Subcutaneous adipose tissue (tissue), 4 donors: ENCODE data around the gene SLC22A5. TPM values are rescaled to one million over a fixed set of nuclear protein-coding genes. Genes with fewer than 3 reads are reported as not detected.

Source experiments
- total RNA-seq, 4 donors: library from RNA; depleted of rRNA; stranded (reverse); fragments of >200 nt; gene quantifications; one replicate each; pipeline ENCODE4 v1.1.0, GENCODE V29; 2016
- TF ChIP-seq, protein P1 (sequence below): fragments of 450-650 bp; IDR thresholded peaks from one replicate; pipeline ENCODE4 v1.5.1; 2016; ENCODE audit warnings: low read depth, mild to moderate bottlenecking, control low read depth, antibody characterized with exemption, moderate library complexity

The SLC22A5 gene
- total RNA-seq, 4 donors from 2014 or later, result 5.6 to 8.2 (median 6.8) TPM

DNA sequence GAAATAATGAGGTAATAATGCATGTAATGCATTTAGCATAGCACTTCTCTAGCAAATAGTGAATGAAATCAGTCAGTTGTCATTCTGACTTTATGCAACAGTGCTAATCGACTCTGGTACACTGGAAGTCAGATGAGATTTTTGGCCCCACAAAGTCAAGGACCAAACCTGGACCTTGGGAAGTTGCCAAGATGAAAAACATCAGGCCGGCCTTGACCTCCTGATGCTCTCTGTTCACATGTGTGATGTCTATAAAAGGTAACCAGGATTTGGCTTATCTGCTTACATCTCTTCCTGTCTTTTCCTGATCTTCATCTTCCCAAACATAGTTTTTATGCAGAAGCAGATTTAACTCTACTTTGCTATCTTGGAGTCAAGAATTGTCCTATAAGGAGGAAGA lies 39.5 kb downstream of the SLC22A5 start:
- TF ChIP-seq, protein P1, sequence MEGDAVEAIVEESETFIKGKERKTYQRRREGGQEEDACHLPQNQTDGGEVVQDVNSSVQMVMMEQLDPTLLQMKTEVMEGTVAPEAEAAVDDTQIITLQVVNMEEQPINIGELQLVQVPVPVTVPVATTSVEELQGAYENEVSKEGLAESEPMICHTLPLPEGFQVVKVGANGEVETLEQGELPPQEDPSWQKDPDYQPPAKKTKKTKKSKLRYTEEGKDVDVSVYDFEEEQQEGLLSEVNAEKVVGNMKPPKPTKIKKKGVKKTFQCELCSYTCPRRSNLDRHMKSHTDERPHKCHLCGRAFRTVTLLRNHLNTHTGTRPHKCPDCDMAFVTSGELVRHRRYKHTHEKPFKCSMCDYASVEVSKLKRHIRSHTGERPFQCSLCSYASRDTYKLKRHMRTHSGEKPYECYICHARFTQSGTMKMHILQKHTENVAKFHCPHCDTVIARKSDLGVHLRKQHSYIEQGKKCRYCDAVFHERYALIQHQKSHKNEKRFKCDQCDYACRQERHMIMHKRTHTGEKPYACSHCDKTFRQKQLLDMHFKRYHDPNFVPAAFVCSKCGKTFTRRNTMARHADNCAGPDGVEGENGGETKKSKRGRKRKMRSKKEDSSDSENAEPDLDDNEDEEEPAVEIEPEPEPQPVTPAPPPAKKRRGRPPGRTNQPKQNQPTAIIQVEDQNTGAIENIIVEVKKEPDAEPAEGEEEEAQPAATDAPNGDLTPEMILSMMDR, result no peak

DNA sequence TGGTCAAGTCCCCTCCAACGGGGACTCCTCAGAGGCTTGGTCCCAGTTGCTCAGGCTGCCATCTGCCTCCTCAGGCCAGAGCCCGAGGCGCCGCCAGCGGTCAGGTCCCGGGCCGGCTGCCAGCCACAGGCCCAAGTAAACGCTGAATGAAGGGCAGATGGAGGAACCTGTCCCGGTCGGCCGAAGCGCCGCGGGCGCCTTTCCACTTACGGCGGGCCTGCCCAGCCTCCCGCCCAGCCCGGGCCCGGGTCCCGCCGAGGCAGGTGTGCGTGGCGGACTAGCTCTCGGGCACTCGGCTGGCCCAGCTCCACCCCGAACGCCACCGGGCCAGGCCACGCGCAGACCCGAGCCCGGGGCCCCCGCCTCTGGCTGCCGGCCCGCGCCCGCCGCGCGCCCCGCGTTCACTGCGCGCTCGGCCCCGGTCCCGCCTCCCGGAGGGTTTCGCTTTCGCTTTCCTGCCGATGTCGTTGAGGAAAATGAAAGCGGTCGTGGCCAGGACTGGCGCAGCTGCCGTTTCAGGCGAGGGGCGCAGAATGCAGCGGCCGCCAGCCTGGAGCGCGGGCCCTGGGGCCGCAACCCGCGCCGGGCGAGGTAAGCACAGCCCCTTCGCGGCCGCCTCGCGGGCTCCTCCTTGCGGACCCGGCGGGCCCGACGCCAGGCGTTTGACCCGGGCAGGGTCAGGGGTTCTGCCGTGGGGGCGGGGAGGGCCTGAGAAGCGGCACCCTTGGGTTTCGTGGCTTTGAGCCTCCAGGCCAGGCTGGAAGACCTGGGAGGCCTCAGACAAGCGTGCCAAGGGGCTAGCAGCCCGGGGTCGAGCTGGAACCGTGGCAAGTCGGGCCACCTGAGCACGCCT lies 41.2 kb downstream of the SLC22A5 start:
- TF ChIP-seq, protein P1, result no peak

DNA sequence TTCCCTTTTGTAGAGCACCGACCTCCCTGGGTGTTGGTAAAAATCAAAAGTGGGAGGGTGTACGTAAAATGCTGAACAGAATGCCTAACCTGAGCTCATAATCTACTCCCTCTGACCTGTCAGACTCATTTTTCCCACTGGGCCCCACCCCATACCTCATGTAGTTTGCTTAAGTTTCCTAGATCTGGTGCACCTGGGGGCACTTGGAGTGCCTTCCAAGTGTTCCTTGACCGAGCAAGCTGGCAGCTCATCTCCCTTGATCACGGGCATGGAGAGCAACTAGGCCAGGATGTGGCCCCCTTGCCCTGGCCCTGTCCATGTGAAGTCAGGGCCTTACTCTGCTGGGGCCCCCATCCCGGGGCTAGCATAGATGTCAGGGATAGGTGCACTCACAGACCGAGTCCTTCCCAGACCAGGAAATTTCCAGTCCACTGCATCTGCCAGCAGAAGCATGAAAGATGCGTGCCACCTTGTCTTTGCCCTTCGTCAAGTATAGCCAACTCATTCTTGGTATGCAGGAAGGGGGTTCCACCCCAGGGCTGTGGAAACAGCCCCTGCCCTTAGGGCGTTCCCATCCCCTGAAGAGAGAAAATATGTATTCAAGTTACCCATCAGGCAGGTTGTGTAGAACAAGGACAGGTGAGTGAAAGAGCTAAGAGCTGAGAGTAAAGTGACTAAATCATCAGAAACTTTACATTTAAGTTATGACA lies 41.9 kb downstream of the SLC22A5 start:
- TF ChIP-seq, protein P1, result no peak

DNA sequence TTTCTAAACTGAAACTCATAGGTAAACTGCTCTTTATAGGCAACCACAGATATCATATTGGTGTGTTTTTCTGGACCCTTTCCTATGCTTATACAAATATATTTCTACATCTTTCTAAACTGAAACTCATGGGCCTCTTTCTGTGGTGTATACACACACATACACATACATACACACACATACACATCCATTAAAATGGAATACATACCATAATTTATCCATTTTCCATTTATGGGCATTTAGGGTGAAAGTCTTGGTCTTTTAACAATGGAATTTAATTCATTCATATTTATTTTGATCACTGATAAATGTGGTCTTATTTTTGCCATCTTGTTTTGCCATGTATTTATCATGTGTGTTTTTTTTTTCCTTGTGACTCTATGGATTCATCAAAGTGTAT lies 44.1 kb downstream of the SLC22A5 start:
- TF ChIP-seq, protein P1, result no peak

DNA sequence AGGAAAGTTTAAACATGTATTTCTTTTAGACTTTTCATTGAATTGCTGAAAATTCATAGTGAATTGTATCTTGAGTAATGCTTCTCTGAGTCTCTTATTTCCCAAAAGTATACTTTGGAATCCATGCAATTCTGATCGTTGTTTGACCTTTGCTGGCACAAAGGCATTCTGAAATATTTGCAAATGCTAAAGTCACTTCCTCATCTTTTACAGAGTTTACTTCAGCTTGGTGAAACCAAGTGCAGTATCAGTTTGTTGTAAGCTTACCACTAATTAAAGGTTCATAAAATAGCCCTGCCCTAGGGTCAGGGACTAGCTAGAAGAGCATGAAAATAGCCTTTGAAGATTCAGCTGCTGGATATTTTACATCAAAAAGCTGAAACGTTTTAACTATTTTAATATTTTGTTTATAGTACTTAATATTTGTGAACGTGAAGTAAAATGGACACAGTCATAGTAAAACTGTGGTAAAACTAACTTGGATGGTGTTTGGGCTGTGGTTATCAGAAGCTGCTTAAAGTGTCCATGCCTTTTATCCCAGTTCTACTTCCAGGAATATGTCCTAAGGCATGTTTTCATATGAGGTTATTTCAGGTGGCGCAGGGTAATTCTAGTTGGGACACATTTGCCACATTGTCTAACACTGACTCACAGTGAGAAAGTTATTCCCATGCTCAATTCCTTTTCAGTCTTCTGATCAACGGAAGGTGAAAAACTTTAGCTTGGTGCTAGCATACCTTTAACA lies 45.3 kb downstream of the SLC22A5 start:
- TF ChIP-seq, protein P1, result no peak

DNA sequence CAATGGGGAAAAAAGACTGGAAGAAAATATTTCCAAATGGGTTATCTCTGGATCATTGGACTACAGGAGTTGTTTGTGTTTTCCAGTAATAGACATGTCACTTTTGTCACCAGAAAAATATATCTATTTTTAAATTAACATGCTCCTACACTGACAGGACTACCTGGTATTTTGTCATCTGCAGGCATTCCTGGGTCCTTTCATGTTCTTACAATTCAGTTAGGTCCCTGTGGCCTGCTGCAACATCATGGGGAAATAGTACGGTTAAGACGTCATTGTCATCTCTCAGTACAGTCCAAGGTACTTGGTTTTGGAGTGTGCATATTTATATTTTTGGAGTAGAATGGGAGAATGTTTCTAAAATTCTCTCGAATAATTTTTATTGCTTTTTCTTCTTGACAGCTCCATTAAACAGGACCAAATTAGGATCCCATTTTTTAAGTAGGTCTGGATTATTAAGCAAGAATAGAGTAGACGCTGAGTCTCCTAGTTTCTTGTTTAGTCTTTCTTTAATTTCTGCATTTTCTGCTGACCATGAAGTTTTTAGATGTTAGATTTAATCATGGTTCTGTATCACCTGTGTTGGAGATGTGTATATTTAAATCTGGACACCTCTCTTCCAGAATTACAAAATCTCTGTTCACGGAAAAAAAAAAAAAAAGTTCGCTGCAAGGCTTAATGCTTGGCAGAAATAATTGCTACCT lies 46.9 kb downstream of the SLC22A5 start:
- TF ChIP-seq, protein P1, result no peak
